Smooth muscle cell (in vitro differentiated cells): ENCODE measurements around the gene LRRC28. TPM values are rescaled to one million over a fixed set of nuclear protein-coding genes. Genes with fewer than 3 reads are reported as not detected.

Experiments
- DNase-seq: peaks from one replicate; lab custom pipeline; 2025; ENCODE audit not compliant: unreplicated experiment; lab: John Stamatoyannopoulos, UW
- H2AFZ ChIP-seq: fragments of 200-600 bp; sonication (generic); 2 replicates; pipeline ENCODE4 v1.6.0; 2016; ENCODE audit warnings: antibody characterized with exemption, low read depth, mild to moderate bottlenecking
- H3F3A ChIP-seq: fragments of 200-600 bp; sonication (generic); 2 replicates; pipeline ENCODE4 v1.6.0; 2017; ENCODE audit warnings: antibody characterized with exemption, low read depth
- H3K27ac ChIP-seq: fragments of 200-600 bp; sonication (generic); 2 replicates; pipeline ENCODE4 v1.5.1; 2016; ENCODE audit warnings: low read depth, mild to moderate bottlenecking
- H3K27me3 ChIP-seq: fragments of 200-600 bp; sonication (generic); 2 replicates; pipeline ENCODE4 v1.6.1; 2016; ENCODE audit warnings: low read depth, mild to moderate bottlenecking
- H3K36me3 ChIP-seq: fragments of 200-600 bp; sonication (generic); 2 replicates; pipeline ENCODE4 v1.5.1; 2016; ENCODE audit warnings: low read depth
- H3K4me1 ChIP-seq: fragments of 200-600 bp; sonication (generic); 2 replicates; pipeline ENCODE4 v1.5.1; 2016; ENCODE audit warnings: low read depth
- H3K4me2 ChIP-seq: fragments of 200-600 bp; sonication (generic); 2 replicates; pipeline ENCODE4 v1.6.0; 2016; ENCODE audit warnings: mild to moderate bottlenecking
- H3K4me3 ChIP-seq: fragments of 200-600 bp; sonication (generic); 2 replicates; pipeline ENCODE4 v1.5.1; 2016; ENCODE audit warnings: mild to moderate bottlenecking
- H3K79me2 ChIP-seq: fragments of 200-600 bp; sonication (generic); 2 replicates; pipeline ENCODE4 v1.6.0; 2016; ENCODE audit warnings: low read depth, mild to moderate bottlenecking
- H3K9ac ChIP-seq: fragments of 200-600 bp; sonication (generic); 2 replicates; pipeline ENCODE4 v1.6.0; 2016; ENCODE audit warnings: low read depth
- H3K9me3 ChIP-seq: fragments of 200-600 bp; sonication (generic); replicated peaks from 2 replicates; pipeline ENCODE4 v1.5.1; 2016; ENCODE audit warnings: low read depth
- H4K20me1 ChIP-seq: fragments of 200-600 bp; sonication (generic); 2 replicates; pipeline ENCODE4 v1.6.0; 2016; ENCODE audit warnings: low read depth
- CTCF ChIP-seq: fragments of 200-600 bp; sonication (generic); IDR thresholded peaks from 2 replicates; pipeline ENCODE4 v1.5.1; 2017; ENCODE audit warnings: borderline replicate concordance, mild to moderate bottlenecking, antibody characterized with exemption; ENCODE audit not compliant: insufficient read depth, poor library complexity, severe bottlenecking
- WGBS: methylation state at CpG from one replicate; pipeline ENCODE4 v1.1.7; 2016; ENCODE audit warnings: low lambda C conversion rate; 5-methylcytosine and 5-hydroxymethylcytosine counted together
- polyA plus RNA-seq: library from polyadenylated mRNA; unstranded; fragments of >200 nt; fragmentation: Nextera tagmentation; extraction: Ambion mirVana; gene quantifications from 2 replicates; pipeline ENCODE4 v1.2.1, GENCODE V29; 2016
- total RNA-seq: library from RNA; depleted of rRNA; stranded (reverse); fragments of >200 nt; gene quantifications from 2 replicates; pipeline ENCODE4 v1.2.3, GENCODE V29; 2014

Gene LRRC28
- total and polyA plus RNA-seq, 2 experiments from 2014 or later = 26.5 to 28.8 TPM

GRCh38 chr15:99431661-99432091 lies 180.4 kb downstream of the LRRC28 start:
- Histone ChIP-seq H3K27ac (no peak overlapping the region), H3K79me2 (no peaks in the 10 kb centered on the region), H2AFZ (no peak overlapping the region), H3K9me3 (no peaks in the 10 kb centered on the region), H3K27me3 (no peaks in the 10 kb centered on the region), H3K4me1 (no peaks in the 10 kb centered on the region), H3F3A (no peaks in the 10 kb centered on the region), H3K4me3 (no peak overlapping the region), H4K20me1 (no peaks in the 10 kb centered on the region), H3K4me2 (no peak overlapping the region), H3K9ac (no peak overlapping the region), H3K36me3 (no peaks in the 10 kb centered on the region)
- no peak for DNase-seq
- WGBS = 91% methylated on average over 13 of the region's 13 CpGs
- TF ChIP-seq CTCF = no peak

- Histone ChIP-seq H3K79me2 (no peaks in the 10 kb centered on the region), H3K4me1 (no peaks in the 10 kb centered on the region), H3F3A (no peaks in the 10 kb centered on the region), H3K4me3 (no peak overlapping the region), H2AFZ (no peak overlapping the region), H3K36me3 (no peaks in the 10 kb centered on the region), H3K9me3 (no peaks in the 10 kb centered on the region), H3K9ac (no peak overlapping the region), H3K27me3 (no peaks in the 10 kb centered on the region), H3K27ac (no peak overlapping the region), H3K4me2 (no peak overlapping the region), H4K20me1 (no peaks in the 10 kb centered on the region)
- DNase-seq = no peak
- TF ChIP-seq CTCF = no peak
- WGBS = 96% methylated on average over 15 of the region's 15 CpGs
These were observed 181.2 kb downstream of the LRRC28 start for GRCh38 chr15:99432271-99433025.

- Histone ChIP-seq H3K4me3 (no peak overlapping the region), H4K20me1 (no peaks in the 10 kb centered on the region), H3K4me1 (peaks cover 2% of the 10 kb centered on the region), H3K4me2 (no peak overlapping the region), H3K9ac (no peak overlapping the region), H3K79me2 (no peaks in the 10 kb centered on the region), H2AFZ (no peak overlapping the region), H3K36me3 (no peaks in the 10 kb centered on the region), H3K27ac (no peak overlapping the region), H3F3A (no peaks in the 10 kb centered on the region), H3K27me3 (no peaks in the 10 kb centered on the region), H3K9me3 (no peaks in the 10 kb centered on the region)
- no peak for DNase-seq
- no peak for TF ChIP-seq CTCF
- 67% methylated on average over 14 of the region's 14 CpGs for WGBS
These were observed 181.9 kb downstream of the LRRC28 start for GRCh38 chr15:99433026-99433756.
